ENCODE data around the gene CFAP58.

The CFAP58 gene

GRCh38 chr10:104322416-104322782, 31.2 kb upstream of the CFAP58 start:
- TF ChIP-seq, protein P1, sequence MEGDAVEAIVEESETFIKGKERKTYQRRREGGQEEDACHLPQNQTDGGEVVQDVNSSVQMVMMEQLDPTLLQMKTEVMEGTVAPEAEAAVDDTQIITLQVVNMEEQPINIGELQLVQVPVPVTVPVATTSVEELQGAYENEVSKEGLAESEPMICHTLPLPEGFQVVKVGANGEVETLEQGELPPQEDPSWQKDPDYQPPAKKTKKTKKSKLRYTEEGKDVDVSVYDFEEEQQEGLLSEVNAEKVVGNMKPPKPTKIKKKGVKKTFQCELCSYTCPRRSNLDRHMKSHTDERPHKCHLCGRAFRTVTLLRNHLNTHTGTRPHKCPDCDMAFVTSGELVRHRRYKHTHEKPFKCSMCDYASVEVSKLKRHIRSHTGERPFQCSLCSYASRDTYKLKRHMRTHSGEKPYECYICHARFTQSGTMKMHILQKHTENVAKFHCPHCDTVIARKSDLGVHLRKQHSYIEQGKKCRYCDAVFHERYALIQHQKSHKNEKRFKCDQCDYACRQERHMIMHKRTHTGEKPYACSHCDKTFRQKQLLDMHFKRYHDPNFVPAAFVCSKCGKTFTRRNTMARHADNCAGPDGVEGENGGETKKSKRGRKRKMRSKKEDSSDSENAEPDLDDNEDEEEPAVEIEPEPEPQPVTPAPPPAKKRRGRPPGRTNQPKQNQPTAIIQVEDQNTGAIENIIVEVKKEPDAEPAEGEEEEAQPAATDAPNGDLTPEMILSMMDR (IDR thresholded peaks at IDR 0.05; ENCODE audit: low read depth, low read length) = no peak
- H3K4me3 ChIP-seq (replicated peaks in 1 of 2; ENCODE audit: low read depth in 2 of 2, low read length in 2 of 2) = no peak overlapping the region
- peak in 1 of 2 donors; percentile 9 for DNase-seq (ENCODE audit: low read depth in 2 of 2)

DNA sequence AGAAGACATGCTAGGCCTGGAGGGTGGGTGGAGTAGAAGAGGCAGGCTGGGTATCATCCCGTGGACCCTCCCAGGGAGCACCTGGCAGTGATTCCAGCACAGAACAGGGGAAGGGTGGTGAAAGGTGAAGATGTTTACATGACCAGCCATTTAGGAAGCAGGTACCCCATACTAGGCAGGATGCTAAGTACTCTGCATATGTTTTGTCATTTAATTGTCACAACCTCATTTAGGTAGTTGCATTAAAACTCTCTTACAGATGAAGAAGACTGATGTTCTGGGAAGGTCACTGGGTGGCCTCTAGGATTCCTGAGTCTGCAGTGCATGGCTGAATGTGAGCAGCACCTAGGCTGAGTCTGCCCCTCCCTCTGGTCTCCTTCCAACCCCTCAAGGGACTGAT, 30.5 kb upstream of the CFAP58 start:
- DNase-seq (ENCODE audit: low read depth in 2 of 2) = no peak
- no peak overlapping the region for H3K4me3 ChIP-seq (replicated peaks in 1 of 2; ENCODE audit: low read depth in 2 of 2, low read length in 2 of 2)
- TF ChIP-seq, protein P1 (IDR thresholded peaks at IDR 0.05; ENCODE audit: low read depth, low read length) = no peak

GRCh38 chr10:104323760-104324201, 29.9 kb upstream of the CFAP58 start:
- peak in 1 of 2 donors; percentile 8 for DNase-seq (ENCODE audit: low read depth in 2 of 2)
- TF ChIP-seq, protein P1 (IDR thresholded peaks at IDR 0.05; ENCODE audit: low read depth, low read length) = no peak

DNA sequence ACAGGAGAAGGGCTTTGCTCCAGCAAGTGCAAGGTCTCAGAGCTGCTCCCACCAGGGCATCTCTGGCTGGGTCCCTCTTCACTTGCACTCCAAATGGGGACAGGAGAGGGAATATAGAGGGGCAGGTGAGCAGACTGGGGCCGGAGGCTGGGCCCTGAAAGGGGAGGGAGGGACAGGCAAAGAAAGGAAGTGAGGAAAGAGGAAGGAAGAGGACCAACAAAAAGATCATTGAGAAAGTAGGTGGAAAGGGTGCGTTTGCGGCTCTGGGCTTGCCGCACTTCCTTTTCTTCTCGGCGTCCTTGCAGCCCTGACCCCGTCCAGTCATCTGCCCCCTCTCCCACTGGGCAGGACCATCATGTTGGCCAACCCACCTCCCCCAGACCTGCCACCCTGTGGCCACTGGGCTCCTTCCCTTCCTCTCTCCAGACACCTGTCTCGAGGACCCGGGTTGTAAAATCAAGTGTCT, 29.4 kb upstream of the CFAP58 start:
- no peak overlapping the region for H3K4me3 ChIP-seq (replicated peaks in 1 of 2; ENCODE audit: low read depth in 2 of 2, low read length in 2 of 2)
- TF ChIP-seq, protein P1 (IDR thresholded peaks at IDR 0.05; ENCODE audit: low read depth, low read length) = no peak
- DNase-seq (ENCODE audit: low read depth in 2 of 2) = peak in 1 of 2 donors; percentile 1

More at GRCh38 chr10:104323760-104324201, 29.9 kb upstream of the CFAP58 start:
- H3K4me3 ChIP-seq (replicated peaks in 1 of 2; ENCODE audit: low read depth in 2 of 2, low read length in 2 of 2) = no peak overlapping the region

DNA sequence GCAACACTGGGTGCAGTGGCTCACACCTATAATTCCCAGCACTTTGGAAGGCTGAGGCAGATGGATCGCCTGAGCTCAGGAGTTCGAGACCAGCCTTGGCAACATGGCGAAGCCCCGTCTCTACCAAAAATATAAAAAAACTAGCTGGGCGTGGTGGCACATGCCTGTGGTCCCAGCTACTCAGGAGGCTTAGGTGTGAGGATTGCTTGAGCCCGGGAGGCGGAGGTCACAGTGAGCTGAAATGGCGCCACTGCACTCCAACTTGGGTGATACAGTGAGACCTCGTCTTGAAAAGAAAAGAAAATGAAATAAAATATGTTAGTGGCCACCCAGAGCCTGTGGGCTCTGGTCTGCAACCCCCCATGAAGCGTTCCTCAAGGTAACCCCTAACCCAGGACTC, 28.7 kb upstream of the CFAP58 start:
- DNase-seq (ENCODE audit: low read depth in 2 of 2) = peak in 1 of 2 donors; percentile 1
- no peak overlapping the region for H3K4me3 ChIP-seq (replicated peaks in 1 of 2; ENCODE audit: low read depth in 2 of 2, low read length in 2 of 2)
- TF ChIP-seq, protein P1 (IDR thresholded peaks at IDR 0.05; ENCODE audit: low read depth, low read length) = no peak

DNA sequence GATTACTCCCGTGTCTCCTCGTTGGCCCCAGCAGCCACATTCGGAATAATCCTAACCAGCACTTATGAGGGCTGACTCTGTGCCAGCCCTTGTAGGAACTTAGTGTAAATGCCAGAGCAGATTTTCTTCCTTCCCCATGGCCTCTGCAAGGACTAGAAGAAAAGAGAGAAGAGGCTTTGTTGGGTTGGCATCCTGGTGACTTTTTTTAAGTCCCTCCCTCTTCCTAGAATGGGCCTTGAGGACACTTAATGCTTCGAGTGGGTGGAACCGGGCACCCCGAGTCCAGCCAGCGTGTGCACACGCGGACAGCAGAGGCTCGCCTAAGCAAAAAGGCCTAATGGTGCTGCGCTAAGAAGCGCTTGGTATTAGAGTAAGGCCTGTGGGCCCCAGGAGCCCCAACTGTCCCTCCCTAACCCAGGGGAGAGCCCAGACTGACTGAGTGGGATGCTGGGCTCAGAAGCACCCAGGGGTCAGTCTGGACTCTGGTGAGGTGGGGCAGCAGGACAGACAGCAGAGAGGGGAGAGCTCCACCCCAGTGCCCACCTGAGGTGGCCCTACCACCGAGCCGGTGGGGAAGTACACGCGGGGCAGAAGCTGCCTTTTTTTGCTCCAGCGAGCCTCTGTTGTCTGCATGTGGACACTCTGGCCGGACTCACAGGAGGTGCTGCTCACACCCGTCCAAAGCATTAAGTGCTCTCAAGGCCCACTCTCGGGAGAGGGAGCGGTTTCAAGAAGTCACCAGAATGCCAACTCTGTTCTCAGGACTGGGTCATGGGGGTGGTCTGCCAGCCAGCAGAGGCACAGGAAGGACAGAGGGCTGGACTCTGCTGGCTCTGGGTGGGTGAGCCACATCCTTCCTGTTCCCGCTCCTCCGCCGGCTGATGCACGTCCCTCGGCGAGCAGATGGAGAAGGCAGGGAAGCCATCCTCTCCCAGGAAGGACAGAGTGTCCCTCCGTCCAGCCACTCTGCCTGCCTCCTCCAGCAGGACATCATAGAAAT, 27.9 kb upstream of the CFAP58 start:
- TF ChIP-seq, protein P1 (IDR thresholded peaks at IDR 0.05; ENCODE audit: low read depth, low read length) = no peak
- peak overlapping the region in 1 of 2 donors; percentile 3 for H3K4me3 ChIP-seq (replicated peaks in 1 of 2; ENCODE audit: low read depth in 2 of 2, low read length in 2 of 2)
- peak in 1 of 2 donors; percentile 42 for DNase-seq (ENCODE audit: low read depth in 2 of 2)

All from cardiac fibroblast (primary cell).